ENCODE measurements around the gene PCDHA13.
A peak's percentile ranks its signal among the peaks of the same experiment; 100 is the strongest.
"Not testable (repeated sequence)": the region's sequence is repeated elsewhere in the genome, so short reads cannot be mapped to it uniquely, and the experiment has no call there.

The PCDHA13 gene

GRCh38 chr5:140857987-140858240, 24.0 kb upstream of the PCDHA13 start:
- no peaks in the 10 kb centered on the region for H3K4me1 ChIP-seq (ENCODE audit: insufficient read depth, low read length)
- H3K9ac ChIP-seq (ENCODE audit: low read depth, low read length) = no peak overlapping the region
- no peaks in the 10 kb centered on the region; the same call in 1 of the 2 replicates for H3K36me3 ChIP-seq (ENCODE audit: insufficient read depth, low read length)
- peaks cover 3% of the 10 kb centered on the region; the same call in 1 of the 2 replicates for H3K9me3 ChIP-seq (ENCODE audit: control insufficient read depth, insufficient read depth, low read length)

DNA sequence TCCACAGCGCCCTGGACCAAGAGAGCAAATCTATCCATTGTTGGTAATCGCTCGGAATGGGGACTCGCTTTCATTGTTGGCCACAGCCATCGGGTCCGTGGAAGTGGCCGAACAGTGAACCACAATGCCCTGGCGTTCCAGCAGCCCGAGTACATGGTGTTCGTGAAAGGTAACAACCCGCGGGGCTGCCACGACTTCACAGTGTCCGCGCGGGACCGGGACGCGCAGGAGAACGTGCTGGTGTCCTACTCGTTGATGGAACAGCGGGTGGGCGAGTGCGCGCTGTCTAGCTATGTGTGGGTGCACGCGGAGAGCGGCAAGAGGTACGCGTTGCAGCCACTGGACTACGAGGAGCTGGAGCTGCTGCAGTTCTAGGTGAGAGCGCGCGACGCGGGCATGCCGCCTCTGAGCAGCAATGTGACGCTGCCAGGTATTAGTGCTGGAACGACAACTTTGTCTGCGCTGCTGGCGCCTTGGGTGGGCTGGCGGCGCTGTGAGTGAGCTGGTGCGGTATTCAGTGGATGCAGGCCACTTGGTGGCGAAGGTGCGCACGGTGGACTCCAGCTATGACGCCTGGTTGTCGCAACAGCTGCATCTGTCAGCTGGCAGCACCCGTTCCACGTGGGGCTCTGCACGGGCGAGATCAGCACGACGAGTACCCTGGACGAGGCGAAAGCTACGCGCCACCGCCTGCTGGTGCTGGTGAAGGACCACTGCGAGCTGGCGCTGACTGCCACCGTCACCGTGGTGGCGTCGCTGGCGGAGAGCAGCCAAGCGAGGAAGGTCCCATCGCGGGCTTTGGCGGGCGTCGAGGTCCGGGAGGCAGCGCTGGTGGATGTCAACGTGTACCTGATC, 19.3 kb upstream of the PCDHA13 start:
- Histone ChIP-seq H3K4me1 (ENCODE audit: insufficient read depth, low read length) (no peaks in the 10 kb centered on the region), H3K9me3 (ENCODE audit: control insufficient read depth, insufficient read depth, low read length) (peaks cover 3% of the 10 kb centered on the region; the same call in 1 of the 2 replicates), H3K36me3 (ENCODE audit: insufficient read depth, low read length) (no peaks in the 10 kb centered on the region; the same call in 1 of the 2 replicates), H3K9ac (ENCODE audit: low read depth, low read length) (no peak overlapping the region)

DNA sequence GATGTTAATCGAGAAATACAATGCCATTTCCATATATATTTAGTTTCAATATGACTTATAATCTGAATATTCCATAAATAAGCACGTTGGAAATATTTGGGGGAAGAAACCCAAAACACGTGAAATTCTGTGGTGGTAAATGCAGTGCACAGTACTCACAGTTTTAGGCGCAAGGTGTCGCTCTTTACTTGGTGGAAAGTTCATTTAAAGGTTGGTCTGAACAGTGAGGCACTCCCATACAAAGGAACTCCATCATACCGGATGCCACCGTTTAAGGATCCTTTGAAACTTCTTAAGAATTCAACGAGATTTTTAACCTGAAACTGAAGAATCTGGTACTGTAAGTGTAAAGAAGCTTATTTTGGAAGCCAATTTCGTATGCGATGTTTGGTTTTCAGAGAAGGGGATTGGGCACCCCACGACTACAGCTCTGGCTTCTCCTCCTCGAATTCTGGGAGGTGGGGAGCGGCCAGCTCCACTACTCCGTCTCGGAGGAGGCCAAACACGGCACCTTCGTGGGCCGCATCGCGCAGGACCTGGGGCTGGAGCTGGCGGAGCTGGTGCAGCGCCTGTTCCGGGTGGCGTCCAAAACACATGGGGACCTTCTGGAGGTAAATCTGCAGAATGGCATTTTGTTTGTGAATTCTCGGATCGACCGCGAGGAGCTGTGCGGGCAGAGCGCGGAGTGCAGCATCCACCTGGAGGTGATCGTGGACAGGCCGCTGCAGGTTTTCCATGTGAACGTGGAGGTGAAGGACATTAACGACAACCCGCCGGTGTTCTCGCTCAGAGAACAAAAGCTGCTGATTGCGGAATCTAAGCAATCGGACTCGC, 13.0 kb upstream of the PCDHA13 start, which contains the start of gene PCDHA11:
TSS of gene PCDHA11 (plus strand) at position 237 of the 834 bp plus-strand sequence. CDS start at position 384, 147 bp downstream.
- Histone ChIP-seq H3K9me3 (ENCODE audit: control insufficient read depth, insufficient read depth, low read length) (no peaks in the 10 kb centered on the region), H3K4me1 (ENCODE audit: insufficient read depth, low read length) (no peaks in the 10 kb centered on the region), H3K36me3 (ENCODE audit: insufficient read depth, low read length) (no peaks in the 10 kb centered on the region), H3K9ac (ENCODE audit: low read depth, low read length) (peak within 1 kb of the TSS; percentile 56)

GRCh38 chr5:140869555-140869886, 12.4 kb upstream of the PCDHA13 start:
- Histone ChIP-seq H3K36me3 (ENCODE audit: insufficient read depth, low read length) (no peaks in the 10 kb centered on the region), H3K9ac (ENCODE audit: low read depth, low read length) (peak overlapping the region; percentile 56; the same call in 1 of the 2 replicates), H3K4me1 (ENCODE audit: insufficient read depth, low read length) (no peaks in the 10 kb centered on the region), H3K9me3 (ENCODE audit: control insufficient read depth, insufficient read depth, low read length) (no peaks in the 10 kb centered on the region)

DNA sequence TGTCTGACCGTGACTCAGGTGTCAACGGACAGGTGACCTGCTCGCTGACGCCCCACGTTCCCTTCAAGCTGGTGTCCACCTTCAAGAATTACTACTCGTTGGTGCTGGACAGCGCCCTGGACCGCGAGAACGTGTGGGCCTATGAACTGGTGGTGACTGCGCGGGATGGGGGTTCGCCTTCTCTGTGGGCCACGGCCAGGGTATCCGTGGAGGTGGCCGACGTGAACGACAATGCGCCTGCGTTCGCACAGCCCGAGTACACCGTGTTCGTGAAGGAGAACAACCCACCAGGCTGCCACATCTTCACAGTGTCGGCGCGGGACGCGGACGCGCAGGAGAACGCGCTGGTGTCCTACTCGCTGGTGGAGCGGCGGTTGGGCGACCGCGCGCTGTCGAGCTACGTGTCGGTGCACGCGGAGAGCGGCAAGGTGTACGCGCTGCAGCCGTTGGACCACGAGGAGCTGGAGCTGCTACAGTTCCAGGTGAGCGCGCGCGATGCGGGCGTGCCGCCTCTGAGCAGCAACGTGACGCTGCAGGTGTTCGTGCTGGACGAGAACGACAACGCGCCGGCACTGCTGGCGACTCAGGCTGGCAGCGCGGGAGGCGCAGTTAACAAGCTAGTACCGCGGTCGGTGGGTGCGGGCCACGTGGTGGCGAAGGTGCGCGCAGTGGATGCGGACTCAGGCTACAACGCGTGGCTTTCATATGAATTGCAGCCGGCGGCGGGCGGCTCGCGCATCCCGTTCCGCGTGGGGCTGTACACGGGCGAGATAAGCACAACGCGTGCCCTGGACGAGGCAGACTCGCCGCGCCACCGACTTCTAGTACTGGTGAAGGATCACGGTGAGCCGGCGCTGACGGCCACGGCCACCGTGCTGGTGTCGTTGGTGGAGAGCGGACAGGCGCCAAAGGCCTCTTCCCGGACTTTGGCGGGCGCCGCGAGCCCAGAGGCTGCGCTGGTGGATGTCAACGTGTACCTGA, 11.4 kb upstream of the PCDHA13 start:
- no peaks in the 10 kb centered on the region for H3K9me3 ChIP-seq (ENCODE audit: control insufficient read depth, insufficient read depth, low read length)
- H3K36me3 ChIP-seq (ENCODE audit: insufficient read depth, low read length) = no peaks in the 10 kb centered on the region
- no peaks in the 10 kb centered on the region for H3K4me1 ChIP-seq (ENCODE audit: insufficient read depth, low read length)
- no peak overlapping the region for H3K9ac ChIP-seq (ENCODE audit: low read depth, low read length)

DNA sequence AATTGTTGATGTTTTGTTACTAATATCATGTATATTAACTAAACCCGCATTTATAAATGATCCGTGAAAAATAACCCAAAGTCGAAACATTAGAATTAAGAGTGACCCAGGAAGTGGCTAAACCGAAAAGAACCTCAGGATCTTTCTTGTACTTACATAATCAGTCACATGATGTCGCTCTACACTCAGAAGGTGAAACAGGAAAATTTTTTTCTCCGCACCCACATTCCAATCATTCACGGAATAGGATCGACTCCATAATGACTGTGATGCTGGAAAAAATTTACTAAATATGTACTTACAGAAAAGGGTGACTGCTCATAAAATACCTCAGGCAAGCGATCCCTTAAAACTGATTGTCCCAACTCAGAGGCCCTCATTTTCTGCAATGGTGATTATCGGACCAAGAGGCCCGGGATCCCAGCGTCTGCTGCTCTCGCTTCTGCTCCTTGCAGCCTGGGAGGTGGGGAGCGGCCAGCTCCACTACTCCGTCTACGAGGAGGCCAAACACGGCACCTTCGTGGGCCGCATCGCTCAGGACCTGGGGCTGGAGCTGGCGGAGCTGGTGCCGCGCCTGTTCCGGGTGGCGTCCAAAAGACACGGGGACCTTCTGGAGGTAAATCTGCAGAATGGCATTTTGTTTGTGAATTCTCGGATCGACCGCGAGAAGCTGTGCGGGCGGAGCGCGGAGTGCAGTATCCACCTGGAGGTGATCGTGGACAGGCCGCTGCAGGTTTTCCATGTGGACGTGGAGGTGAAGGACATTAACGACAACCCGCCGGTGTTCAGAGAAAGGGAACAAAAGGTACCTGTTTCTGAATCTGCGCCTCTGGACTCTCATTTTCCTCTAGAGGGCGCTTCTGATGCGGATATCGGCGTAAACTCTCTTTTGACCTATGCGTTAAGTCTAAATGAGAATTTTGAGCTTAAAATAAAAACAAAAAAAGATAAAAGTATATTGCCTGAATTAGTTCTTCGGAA, 6.5 kb upstream of the PCDHA13 start, which contains the start of gene PCDHA12:
TSS of gene PCDHA12 (plus strand) at position 224 of the 981 bp plus-strand sequence. CDS start at position 389, 165 bp downstream.
- H3K9me3 ChIP-seq (ENCODE audit: control insufficient read depth, insufficient read depth, low read length) = no peaks in the 10 kb centered on the region
- no peaks in the 10 kb centered on the region for H3K36me3 ChIP-seq (ENCODE audit: insufficient read depth, low read length)
- peak within 1 kb of the TSS; percentile 74 for H3K9ac ChIP-seq (ENCODE audit: low read depth, low read length)
- no peaks in the 10 kb centered on the region for H3K4me1 ChIP-seq (ENCODE audit: insufficient read depth, low read length)

DNA sequence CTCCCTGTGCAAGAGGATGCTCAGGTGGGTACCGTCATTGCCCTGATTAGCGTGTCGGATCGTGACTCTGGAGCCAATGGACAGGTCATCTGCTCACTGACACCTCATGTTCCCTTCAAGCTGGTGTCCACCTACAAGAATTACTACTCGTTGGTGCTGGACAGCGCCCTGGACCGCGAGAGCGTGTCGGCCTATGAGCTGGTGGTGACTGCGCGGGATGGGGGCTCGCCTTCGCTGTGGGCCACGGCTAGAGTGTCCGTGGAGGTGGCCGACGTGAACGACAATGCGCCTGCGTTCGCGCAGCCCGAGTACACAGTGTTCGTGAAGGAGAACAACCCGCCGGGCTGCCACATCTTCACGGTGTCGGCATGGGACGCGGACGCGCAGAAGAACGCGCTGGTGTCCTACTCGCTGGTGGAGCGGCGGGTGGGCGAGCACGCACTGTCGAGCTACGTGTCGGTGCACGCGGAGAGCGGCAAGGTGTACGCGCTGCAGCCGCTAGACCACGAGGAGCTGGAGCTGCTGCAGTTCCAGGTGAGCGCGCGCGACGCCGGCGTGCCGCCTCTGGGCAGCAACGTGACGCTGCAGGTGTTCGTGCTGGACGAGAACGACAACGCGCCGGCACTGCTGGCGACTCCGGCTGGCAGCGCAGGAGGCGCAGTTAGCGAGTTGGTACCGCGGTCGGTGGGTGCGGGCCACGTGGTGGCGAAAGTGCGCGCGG, 5.2 kb upstream of the PCDHA13 start:
- not testable (repeated sequence) for H3K9ac ChIP-seq (ENCODE audit: low read depth, low read length); H3K36me3 ChIP-seq (ENCODE audit: insufficient read depth, low read length); H3K9me3 ChIP-seq (ENCODE audit: control insufficient read depth, insufficient read depth, low read length); H3K4me1 ChIP-seq (ENCODE audit: insufficient read depth, low read length)

DNA sequence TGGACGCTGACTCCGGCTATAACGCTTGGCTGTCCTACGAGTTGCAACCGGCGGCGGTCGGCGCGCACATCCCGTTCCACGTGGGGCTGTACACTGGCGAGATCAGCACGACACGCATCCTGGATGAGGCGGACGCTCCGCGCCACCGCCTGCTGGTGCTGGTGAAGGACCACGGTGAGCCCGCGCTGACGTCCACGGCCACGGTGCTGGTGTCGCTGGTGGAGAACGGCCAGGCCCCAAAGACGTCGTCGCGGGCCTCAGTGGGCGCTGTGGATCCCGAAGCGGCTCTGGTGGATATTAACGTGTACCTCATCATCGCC, 4.7 kb upstream of the PCDHA13 start:
- no peaks in the 10 kb centered on the region for H3K9me3 ChIP-seq (ENCODE audit: control insufficient read depth, insufficient read depth, low read length)
- no peaks in the 10 kb centered on the region for H3K4me1 ChIP-seq (ENCODE audit: insufficient read depth, low read length)
- H3K36me3 ChIP-seq (ENCODE audit: insufficient read depth, low read length) = no peaks in the 10 kb centered on the region
- no peak overlapping the region for H3K9ac ChIP-seq (ENCODE audit: low read depth, low read length)

GRCh38 chr5:140882591-140882899, 621 bp downstream of the PCDHA13 start:
- Histone ChIP-seq H3K9me3 (ENCODE audit: control insufficient read depth, insufficient read depth, low read length) (no peaks in the 10 kb centered on the region), H3K4me1 (ENCODE audit: insufficient read depth, low read length) (no peaks in the 10 kb centered on the region), H3K36me3 (ENCODE audit: insufficient read depth, low read length) (no peaks in the 10 kb centered on the region), H3K9ac (ENCODE audit: low read depth, low read length) (no peak overlapping the region)

GRCh38 chr5:140883373-140883772, 1.4 kb downstream of the PCDHA13 start:
- no peaks in the 10 kb centered on the region for H3K4me1 ChIP-seq (ENCODE audit: insufficient read depth, low read length)

DNA sequence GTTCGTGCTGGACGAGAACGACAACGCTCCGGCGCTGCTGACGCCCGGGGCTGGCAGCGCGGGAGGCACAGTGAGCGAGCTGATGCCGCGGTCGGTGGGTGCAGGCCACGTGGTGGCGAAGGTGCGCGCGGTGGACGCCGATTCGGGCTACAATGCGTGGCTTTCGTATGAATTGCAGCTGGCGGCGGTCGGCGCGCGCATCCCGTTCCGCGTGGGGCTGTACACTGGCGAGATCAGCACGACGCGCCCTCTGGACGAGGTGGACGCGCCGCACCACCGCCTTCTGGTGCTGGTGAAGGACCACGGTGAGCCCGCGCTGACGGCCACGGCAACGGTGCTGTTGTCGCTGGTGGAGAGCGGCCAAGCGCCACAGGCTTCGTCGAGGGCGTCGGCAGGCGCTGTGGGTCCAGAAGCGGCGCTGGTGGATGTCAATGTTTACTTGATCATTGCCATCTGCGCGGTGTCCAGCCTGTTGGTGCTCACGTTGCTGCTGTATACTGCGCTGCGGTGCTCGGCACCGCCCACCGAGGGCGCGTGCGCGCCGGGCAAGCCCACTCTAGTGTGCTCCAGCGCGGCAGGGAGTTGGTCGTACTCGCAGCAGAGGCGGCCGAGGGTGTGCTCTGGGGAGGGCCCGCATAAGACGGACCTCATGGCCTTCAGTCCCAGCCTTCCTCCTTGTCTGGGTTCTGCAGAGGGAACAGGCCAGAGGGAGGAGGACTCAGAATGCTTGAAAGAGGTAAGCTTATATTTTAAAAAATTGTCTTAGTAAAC, 2.2 kb downstream of the PCDHA13 start:
- no peaks in the 10 kb centered on the region for H3K36me3 ChIP-seq (ENCODE audit: insufficient read depth, low read length)
- no peak overlapping the region for H3K9ac ChIP-seq (ENCODE audit: low read depth, low read length)
- no peaks in the 10 kb centered on the region for H3K9me3 ChIP-seq (ENCODE audit: control insufficient read depth, insufficient read depth, low read length)
- no peaks in the 10 kb centered on the region for H3K4me1 ChIP-seq (ENCODE audit: insufficient read depth, low read length)

More at GRCh38 chr5:140883373-140883772, 1.4 kb downstream of the PCDHA13 start:
- Histone ChIP-seq H3K9ac (ENCODE audit: low read depth, low read length) (no peak overlapping the region), H3K9me3 (ENCODE audit: control insufficient read depth, insufficient read depth, low read length) (no peaks in the 10 kb centered on the region), H3K36me3 (ENCODE audit: insufficient read depth, low read length) (no peaks in the 10 kb centered on the region)

DNA sequence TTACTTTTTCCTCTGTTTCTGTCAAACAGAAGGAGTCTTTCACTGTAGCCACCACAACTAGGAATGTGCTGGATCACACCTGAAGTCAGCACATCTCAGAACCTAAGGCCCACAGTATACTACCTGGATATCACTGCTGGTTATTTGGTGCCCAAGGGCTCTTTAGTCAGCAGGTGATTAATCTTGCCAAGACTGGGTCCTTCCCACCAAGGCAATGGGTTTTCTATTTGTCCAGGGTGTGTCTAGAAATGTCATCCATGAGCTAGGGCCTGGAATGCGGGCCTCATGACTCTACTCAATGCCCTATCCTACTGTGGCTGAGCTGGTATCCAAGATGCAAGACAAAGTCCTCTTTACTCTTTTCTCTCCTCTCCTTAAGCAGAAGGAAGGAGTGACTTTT, 34.4 kb downstream of the PCDHA13 start:
- Histone ChIP-seq H3K4me1 (ENCODE audit: insufficient read depth, low read length) (no peaks in the 10 kb centered on the region), H3K9ac (ENCODE audit: low read depth, low read length) (no peak overlapping the region), H3K9me3 (ENCODE audit: control insufficient read depth, insufficient read depth, low read length) (no peaks in the 10 kb centered on the region; the same call in 1 of the 2 replicates), H3K36me3 (ENCODE audit: insufficient read depth, low read length) (no peaks in the 10 kb centered on the region)
